Neural cell (in vitro differentiated cells): ENCODE data around the gene TSHR. TPM values are rescaled to one million over a fixed set of nuclear protein-coding genes. Genes with fewer than 3 reads are reported as not detected.

ENCODE experiments used
- H2AFZ ChIP-seq: fragments of 200-600, 300-800 bp; sonication (generic), shearing (Covaris generic); 2 replicates; pipeline ENCODE4 v1.6.0; 2014; ENCODE audit warnings: low read depth, mild to moderate bottlenecking, antibody characterized with exemption, low read length, moderate library complexity
- H3F3A ChIP-seq: fragments of 200-600 bp; shearing (Covaris generic); 2 replicates; pipeline ENCODE4 v1.6.1; 2016; ENCODE audit warnings: mild to moderate bottlenecking, moderate library complexity, mixed read lengths, antibody characterized with exemption, low read length; ENCODE audit not compliant: insufficient read depth, poor library complexity, severe bottlenecking
- H3K27ac ChIP-seq: fragments of 200-600, 300-800 bp; sonication (generic), shearing (Covaris generic); 2 replicates; pipeline ENCODE4 v1.5.1; 2014; ENCODE audit warnings: mild to moderate bottlenecking, low read length, moderate library complexity
- H3K27me3 ChIP-seq: fragments of 300-800, 200-600 bp; sonication (generic), shearing (Covaris generic); 2 replicates; pipeline ENCODE4 v1.6.0; 2014; ENCODE audit warnings: mild to moderate bottlenecking, low read depth, low read length, moderate library complexity; ENCODE audit not compliant: insufficient read depth
- H3K36me3 ChIP-seq: fragments of 300-800, 200-600 bp; sonication (generic), shearing (Covaris generic); 2 replicates; pipeline ENCODE4 v1.5.1; 2014; ENCODE audit warnings: mild to moderate bottlenecking, antibody characterized with exemption, low read length, moderate library complexity; ENCODE audit not compliant: insufficient read depth
- H3K4me2 ChIP-seq: fragments of 300-800, 200-600 bp; sonication (generic), shearing (Covaris generic); 2 replicates; pipeline ENCODE4 v1.6.0; 2014; ENCODE audit warnings: mild to moderate bottlenecking, low read length
- H3K4me3 ChIP-seq: fragments of 300-800, 200-600 bp; sonication (generic), shearing (Covaris generic); 2 replicates; pipeline ENCODE4 v1.5.1; 2014; ENCODE audit warnings: mild to moderate bottlenecking, low read length, moderate library complexity
- H3K79me2 ChIP-seq: fragments of 200-600 bp; shearing (Covaris generic); replicated peaks from 2 replicates; pipeline ENCODE4 v1.6.0; 2014; ENCODE audit warnings: mild to moderate bottlenecking, low read length, moderate library complexity; ENCODE audit not compliant: insufficient read depth
- H3K9ac ChIP-seq: fragments of 300-800, 200-600 bp; sonication (generic), shearing (Covaris generic); 2 replicates; pipeline ENCODE4 v1.6.1; 2016; ENCODE audit warnings: mild to moderate bottlenecking, low read length, mixed read lengths
- H3K9me2 ChIP-seq: fragments of 200-600 bp; shearing (Covaris generic); 2 replicates; pipeline ENCODE4 v1.6.1; 2016; ENCODE audit warnings: mild to moderate bottlenecking, low read length, mixed read lengths; ENCODE audit not compliant: insufficient read depth
- H3K9me3 ChIP-seq: fragments of 200-600, 300-800 bp; sonication (generic), shearing (Covaris generic); 2 replicates; pipeline ENCODE4 v1.6.1; 2016; ENCODE audit warnings: mild to moderate bottlenecking, mixed run types, low read length, moderate library complexity, mixed read lengths
- H4K20me1 ChIP-seq: fragments of 200-600 bp; shearing (Covaris generic); 2 replicates; pipeline ENCODE4 v1.6.1; 2016; ENCODE audit warnings: mild to moderate bottlenecking, mixed run types; ENCODE audit not compliant: insufficient read depth
- EP300 ChIP-seq: fragments of 450-650 bp; conservative IDR thresholded peaks from 2 replicates; pipeline ENCODE4 v1.6.1; 2014; ENCODE audit warnings: antibody characterized with exemption, mild to moderate bottlenecking, moderate library complexity; ENCODE audit not compliant: poor library complexity, severe bottlenecking
- EZH2 ChIP-seq: fragments of 200-600, 300-800 bp; shearing (Covaris generic), sonication (generic); IDR thresholded peaks from 2 replicates; pipeline ENCODE4 v1.6.1; 2014; ENCODE audit warnings: antibody characterized with exemption, low read length, borderline replicate concordance, mild to moderate bottlenecking; ENCODE audit not compliant: insufficient read depth, poor library complexity, severe bottlenecking
- MXI1 ChIP-seq: fragments of 450-650 bp; conservative IDR thresholded peaks from 2 replicates; pipeline ENCODE4 v1.6.1; 2014; ENCODE audit warnings: antibody characterized with exemption, mild to moderate bottlenecking; ENCODE audit not compliant: poor library complexity, severe bottlenecking
- POLR2AphosphoS5 ChIP-seq: IDR thresholded peaks from 2 replicates; pipeline ENCODE4 v1.6.1; 2012
- RAD21 ChIP-seq: fragments of 450-650 bp; conservative IDR thresholded peaks from 2 replicates; pipeline ENCODE4 v1.6.1; 2014; ENCODE audit warnings: antibody characterized with exemption, mild to moderate bottlenecking, moderate library complexity
- REST ChIP-seq: IDR thresholded peaks from 2 replicates; pipeline ENCODE4 v1.6.1; 2012; ENCODE audit warnings: borderline replicate concordance
- SMC3 ChIP-seq: fragments of 450-650 bp; conservative IDR thresholded peaks from 2 replicates; pipeline ENCODE4 v1.6.1; 2014; ENCODE audit warnings: antibody characterized with exemption, mild to moderate bottlenecking, moderate library complexity; ENCODE audit not compliant: poor library complexity
- TAF1 ChIP-seq: IDR thresholded peaks from 2 replicates; pipeline ENCODE4 v1.6.1; 2012; ENCODE audit warnings: low read depth
- polyA plus RNA-seq: library from polyadenylated mRNA; depleted of rRNA; stranded (reverse); fragments of >200 nt; gene quantifications from 2 replicates; pipeline ENCODE4 v1.2.3, GENCODE V29; 2014
- TF ChIP-seq, protein P1 (sequence below): fragments of 450-650 bp; IDR thresholded peaks from 2 replicates; pipeline ENCODE4 v1.5.1; 2014; ENCODE audit warnings: antibody characterized with exemption, mild to moderate bottlenecking, moderate library complexity; ENCODE audit not compliant: poor library complexity, severe bottlenecking

The TSHR gene
- polyA plus RNA-seq, 1 donor from 2014 or later, result not detected

DNA sequence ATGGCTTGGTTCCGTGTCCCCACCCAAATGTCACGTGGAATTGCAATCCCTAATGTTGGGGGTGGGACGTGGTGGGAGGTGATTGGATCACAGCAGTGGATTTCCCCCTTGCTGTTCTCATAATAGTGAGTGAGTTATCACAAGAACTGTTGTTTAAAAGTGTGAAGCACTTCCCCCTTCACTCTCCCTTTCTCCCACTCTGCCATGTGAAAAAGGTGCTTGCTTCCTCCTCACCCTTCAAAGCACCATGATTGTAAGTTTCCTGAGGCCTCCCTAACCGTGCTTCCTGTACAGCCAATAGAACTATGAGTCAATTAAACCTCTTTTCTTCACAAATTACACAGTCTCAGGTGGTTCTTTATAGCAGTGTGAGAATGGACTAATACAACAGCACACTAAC is 8.6 kb upstream of the TSHR start:
- Histone ChIP-seq H3K79me2 (no peaks in the 10 kb centered on the region), H3K9ac (no peak overlapping the region)
- no peak for TF ChIP-seq POLR2AphosphoS5
- no peak for TF ChIP-seq EP300
- TF ChIP-seq, protein P1, sequence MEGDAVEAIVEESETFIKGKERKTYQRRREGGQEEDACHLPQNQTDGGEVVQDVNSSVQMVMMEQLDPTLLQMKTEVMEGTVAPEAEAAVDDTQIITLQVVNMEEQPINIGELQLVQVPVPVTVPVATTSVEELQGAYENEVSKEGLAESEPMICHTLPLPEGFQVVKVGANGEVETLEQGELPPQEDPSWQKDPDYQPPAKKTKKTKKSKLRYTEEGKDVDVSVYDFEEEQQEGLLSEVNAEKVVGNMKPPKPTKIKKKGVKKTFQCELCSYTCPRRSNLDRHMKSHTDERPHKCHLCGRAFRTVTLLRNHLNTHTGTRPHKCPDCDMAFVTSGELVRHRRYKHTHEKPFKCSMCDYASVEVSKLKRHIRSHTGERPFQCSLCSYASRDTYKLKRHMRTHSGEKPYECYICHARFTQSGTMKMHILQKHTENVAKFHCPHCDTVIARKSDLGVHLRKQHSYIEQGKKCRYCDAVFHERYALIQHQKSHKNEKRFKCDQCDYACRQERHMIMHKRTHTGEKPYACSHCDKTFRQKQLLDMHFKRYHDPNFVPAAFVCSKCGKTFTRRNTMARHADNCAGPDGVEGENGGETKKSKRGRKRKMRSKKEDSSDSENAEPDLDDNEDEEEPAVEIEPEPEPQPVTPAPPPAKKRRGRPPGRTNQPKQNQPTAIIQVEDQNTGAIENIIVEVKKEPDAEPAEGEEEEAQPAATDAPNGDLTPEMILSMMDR, result no peak
- no peak for TF ChIP-seq MXI1
- no peak for TF ChIP-seq EZH2

DNA sequence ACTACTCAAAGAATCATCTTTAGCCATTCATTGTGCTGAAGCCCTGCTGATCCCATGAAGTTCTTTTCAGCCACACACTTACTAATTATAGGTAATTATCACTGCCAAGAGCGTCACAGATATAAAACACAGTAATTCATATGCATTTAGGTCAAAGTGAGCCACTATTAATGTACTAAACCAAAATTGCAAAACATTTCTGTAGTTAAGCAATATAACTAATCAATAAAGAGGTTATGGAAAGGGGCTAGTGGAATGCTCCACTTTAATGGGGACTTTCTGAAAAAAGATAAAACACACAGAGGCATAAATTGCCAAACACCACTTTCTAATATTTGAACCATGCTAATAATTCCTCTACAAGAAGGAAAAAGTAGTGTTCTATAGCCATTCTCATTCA is 7.1 kb upstream of the TSHR start:
- TF ChIP-seq TAF1 (no peak), EP300 (no peak), SMC3 (no peak), POLR2AphosphoS5 (no peak), EZH2 (no peak), MXI1 (no peak), REST (no peak), RAD21 (no peak)
- TF ChIP-seq, protein P1, result no peak
- H3K36me3 ChIP-seq, result no peaks in the 10 kb centered on the region
- no peaks in the 10 kb centered on the region for H3K27me3 ChIP-seq
- no peak overlapping the region for H3K9ac ChIP-seq
- H3K79me2 ChIP-seq, result no peaks in the 10 kb centered on the region
- H3K27ac ChIP-seq, result no peak overlapping the region
- H3K9me2 ChIP-seq, result no peaks in the 10 kb centered on the region
- H3F3A ChIP-seq, result no peaks in the 10 kb centered on the region
- H3K4me3 ChIP-seq, result no peak overlapping the region
- no peaks in the 10 kb centered on the region for H3K9me3 ChIP-seq
- H3K4me2 ChIP-seq, result no peak overlapping the region
- H2AFZ ChIP-seq, result no peak overlapping the region
- no peaks in the 10 kb centered on the region for H4K20me1 ChIP-seq

More for the DNA sequence above, 8.6 kb upstream of the TSHR start:
- no peaks in the 10 kb centered on the region for H3K36me3 ChIP-seq
- no peaks in the 10 kb centered on the region for H3K9me2 ChIP-seq
- H3K27ac ChIP-seq, result no peak overlapping the region
- no peak overlapping the region for H3K4me2 ChIP-seq
- no peaks in the 10 kb centered on the region for H3K27me3 ChIP-seq
- H3F3A ChIP-seq, result no peaks in the 10 kb centered on the region
- H4K20me1 ChIP-seq, result no peaks in the 10 kb centered on the region
- no peak overlapping the region for H2AFZ ChIP-seq
- H3K4me3 ChIP-seq, result no peak overlapping the region
- no peaks in the 10 kb centered on the region for H3K9me3 ChIP-seq
